C4-2B (cell line): ENCODE results near the gene ZIC2.

Experiments used
- CTCF ChIP-seq: fragments of 450-650 bp; conservative IDR thresholded peaks from 2 replicates; pipeline ENCODE4 v1.5.1; 2017; ENCODE audit warnings: mild to moderate bottlenecking
- ZFX ChIP-seq: fragments of 450-650 bp; IDR thresholded peaks from 2 replicates; pipeline ENCODE4 v1.6.1; 2017

- TF ChIP-seq CTCF: no peak
- TF ChIP-seq ZFX: no peak
Observed at GRCh38 chr13:99932912-99933311, 48.7 kb upstream of the ZIC2 start.
